GM19468 (cell line): ENCODE results near the gene MYO5B.
A peak's percentile ranks its signal among the peaks of the same experiment; 100 is the strongest.

Experiments
- ATAC-seq: cut with Tn5 transposase; IDR thresholded peaks from one replicate; pipeline ENCODE4 v1.9.1; 2021; ENCODE audit warnings: mild to moderate bottlenecking, moderate library complexity, moderate number of reproducible peaks; ENCODE audit not compliant: unreplicated experiment; ENCODE audit errors: extremely low read depth

MYO5B gene

DNA sequence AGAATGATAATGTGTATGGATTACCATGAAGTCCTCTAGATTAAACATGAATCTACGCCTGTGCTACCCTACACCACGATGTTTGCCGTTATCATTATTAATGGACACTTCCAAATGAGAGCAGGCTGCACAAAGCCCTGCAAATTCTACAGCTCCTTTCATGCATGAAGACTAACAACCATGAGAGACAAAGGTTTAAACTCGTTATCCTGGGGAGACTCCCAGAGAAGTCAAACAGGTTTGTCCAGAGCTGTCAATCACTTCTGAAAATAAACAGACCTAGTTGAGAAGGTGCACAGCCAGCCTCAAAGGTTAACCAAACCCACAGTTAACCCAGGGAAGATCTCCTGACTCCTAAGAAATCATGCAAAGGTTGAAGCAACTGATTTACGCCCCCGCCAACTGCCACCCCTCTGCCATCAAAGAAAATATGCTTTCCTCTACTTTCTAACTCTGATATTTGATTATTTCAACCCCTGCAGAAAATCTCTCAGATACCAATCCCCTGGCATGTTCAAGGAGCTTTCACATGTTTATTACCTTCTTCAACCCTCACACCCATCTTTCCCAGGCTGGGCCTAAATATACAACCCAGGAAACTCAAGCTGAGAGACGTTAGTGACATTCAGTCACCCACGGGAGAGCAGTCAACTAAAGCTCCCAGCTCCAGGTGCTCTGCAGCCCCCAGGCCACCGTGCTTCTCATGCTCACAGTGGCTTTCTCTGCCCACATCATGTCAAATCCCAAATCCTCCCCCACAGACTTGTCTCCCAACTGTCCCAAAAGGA lies 35.9 kb downstream of the MYO5B start:
- ATAC-seq: no peak

- ATAC-seq: no peak
These were observed 39.5 kb downstream of the MYO5B start for GRCh38 chr18:50155406-50155805.

DNA sequence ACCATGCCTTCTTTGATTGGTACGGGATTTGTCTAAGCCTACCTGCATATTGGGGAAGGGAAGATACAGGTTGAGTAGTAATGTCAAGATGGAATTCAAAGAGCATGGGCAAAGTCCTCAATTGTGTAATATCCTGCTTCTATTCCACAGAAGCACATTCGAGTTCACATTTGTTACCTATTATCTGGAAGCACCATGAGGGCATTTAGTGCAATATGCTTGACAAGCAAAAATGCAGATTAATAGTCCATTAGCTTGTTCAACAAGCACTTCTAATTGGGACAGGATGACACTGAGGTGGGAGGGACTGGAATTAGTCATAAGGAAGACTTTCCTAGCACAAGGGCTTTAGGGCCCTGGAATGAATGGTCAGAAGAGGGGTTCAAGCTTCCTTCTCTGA lies 40.5 kb downstream of the MYO5B start:
- no peak for ATAC-seq

DNA sequence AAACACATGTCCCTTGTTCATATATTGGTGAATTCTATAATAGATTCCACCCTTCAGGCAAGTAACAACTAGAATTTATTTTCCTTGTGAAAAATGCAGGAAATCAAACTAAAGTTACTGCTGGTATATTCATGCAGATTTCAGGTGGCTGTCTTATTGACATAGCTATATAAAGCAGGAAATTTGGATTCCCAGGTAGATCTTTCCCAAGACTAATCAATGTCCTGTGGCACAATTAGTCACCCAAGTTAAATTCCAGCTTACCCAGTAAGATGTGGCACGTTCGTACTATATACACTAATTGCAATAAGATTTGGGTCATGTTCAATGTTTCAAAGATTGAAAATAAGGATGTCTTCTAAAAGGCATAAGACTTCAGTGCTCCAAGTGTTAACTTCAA lies 42.0 kb downstream of the MYO5B start:
- ATAC-seq: no peak

GRCh38 chr18:50151926-50152325 lies 43.0 kb downstream of the MYO5B start:
- ATAC-seq: no peak

DNA sequence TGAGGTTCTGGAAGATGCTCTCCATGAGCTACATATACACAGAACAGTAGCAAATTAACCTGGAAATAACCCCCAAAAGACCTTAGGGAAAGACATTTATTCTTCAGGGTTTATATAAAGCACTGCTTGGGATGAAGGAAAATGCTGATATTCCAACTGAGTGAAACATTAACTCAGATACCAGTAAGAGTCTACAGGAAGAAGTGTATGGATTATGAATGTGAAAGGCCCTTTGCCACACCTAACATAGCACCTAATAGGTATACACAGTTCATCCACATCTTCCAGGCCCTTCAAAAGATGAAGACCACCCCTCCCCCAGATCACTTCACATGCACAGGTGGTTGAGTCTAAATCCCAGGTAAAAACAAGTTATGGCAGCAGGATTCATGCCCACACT lies 50.4 kb downstream of the MYO5B start:
- ATAC-seq: no peak

DNA sequence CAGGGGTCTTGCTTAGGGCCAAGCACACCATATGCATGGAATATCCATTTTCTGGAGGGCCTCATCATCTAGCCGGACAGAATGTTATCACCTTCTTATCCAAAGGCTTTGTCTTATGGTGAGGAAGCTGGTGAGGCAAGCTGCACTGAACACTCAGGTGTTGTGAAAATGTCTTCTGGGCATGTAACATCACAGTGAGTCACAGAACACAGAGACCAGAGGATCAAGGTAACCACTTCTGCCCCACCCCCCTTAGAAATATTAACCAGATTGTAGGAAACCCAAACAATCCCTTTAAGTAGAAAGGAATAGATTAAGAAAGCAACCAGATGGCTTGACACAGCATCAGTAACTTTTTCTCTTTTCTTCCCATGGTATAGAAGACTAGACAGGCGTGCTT lies 51.1 kb downstream of the MYO5B start:
- no peak for ATAC-seq

GRCh38 chr18:50143294-50143693 lies 51.7 kb downstream of the MYO5B start:
- no peak for ATAC-seq

- no peak for ATAC-seq
These were observed 52.4 kb downstream of the MYO5B start for GRCh38 chr18:50142441-50143120.

DNA sequence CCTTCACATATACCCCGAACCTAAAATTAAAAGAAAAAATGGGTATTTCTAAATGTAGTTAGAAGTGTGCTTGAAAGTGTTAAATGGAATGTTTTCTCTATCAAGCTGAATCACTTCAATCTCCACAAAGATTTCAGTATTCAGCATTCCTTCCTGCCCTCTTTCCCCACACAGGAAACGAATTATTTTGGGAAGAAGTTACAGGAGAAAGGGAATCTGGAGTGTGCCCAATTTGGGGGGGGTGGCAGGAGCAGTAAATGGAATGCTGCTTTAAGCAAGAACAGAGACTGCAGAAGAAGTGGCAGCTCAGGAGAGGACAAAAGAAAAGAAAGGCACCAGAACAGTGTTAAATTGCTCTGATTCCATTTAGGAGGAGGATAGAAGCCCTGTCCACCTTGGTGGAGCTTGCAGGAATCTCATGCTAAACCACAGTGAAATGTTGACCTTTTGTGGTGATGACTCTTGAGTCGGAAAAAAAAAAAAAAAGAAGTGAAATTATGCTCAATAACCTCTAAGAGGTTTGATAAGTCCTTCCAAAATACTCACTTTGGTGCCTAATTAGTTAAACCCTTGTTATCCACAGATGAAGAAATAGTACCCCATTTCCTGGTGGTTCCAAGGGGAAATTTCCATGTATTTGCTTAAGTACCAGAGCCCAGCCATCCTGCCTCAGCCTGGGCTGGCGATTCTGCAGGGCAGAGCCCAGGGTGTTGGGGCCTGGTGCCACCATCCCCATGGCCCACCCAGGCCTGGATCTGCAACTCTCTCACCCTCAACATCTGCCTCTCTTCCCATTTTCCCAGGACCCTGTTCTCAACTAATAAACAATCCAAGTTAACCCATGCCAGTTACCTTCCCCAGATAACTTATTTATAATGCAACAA lies 56.5 kb downstream of the MYO5B start:
- ATAC-seq: no peak

GRCh38 chr18:50135903-50136302 lies 59.0 kb downstream of the MYO5B start:
- no peak for ATAC-seq

DNA sequence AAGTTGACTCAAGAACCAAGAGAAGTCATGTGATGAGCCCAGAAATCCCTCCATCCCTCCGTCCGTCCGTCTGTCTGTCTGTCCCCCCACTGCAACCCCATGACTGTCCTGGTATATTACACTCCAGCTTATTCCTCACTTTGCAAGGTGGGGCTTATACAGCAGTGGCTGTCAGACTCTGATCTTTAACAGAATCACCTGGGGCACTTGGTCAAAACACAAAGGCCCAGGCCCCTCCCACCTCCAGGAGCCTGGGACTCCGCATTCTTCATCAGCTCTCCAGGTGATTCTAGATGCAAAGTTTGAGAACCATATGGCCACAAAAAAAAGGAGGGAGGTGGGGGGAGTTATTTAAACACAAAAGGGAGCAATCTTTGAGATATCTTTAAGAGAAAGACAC lies 61.4 kb downstream of the MYO5B start:
- no peak for ATAC-seq

DNA sequence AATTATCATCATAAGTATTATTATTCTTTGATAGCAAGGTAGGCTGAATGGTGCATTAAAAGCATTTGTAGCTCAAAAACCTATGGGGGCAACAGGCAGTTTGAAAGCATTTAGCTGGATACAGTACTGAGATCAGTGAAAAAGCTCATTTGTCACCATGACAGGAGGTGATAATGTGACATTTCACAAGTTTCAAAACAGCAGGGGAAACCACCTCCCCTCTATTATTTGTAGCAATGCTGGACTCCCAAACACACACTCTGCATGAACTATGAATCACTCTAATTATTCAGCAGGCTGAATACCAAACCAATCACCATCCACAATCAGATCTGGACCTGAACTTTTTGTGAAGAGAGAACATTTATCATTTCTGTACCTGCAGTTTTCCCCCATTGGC lies 63.4 kb downstream of the MYO5B start:
- peak; percentile 52 for ATAC-seq

GRCh38 chr18:50128506-50129271 lies 66.3 kb downstream of the MYO5B start:
- ATAC-seq: no peak

DNA sequence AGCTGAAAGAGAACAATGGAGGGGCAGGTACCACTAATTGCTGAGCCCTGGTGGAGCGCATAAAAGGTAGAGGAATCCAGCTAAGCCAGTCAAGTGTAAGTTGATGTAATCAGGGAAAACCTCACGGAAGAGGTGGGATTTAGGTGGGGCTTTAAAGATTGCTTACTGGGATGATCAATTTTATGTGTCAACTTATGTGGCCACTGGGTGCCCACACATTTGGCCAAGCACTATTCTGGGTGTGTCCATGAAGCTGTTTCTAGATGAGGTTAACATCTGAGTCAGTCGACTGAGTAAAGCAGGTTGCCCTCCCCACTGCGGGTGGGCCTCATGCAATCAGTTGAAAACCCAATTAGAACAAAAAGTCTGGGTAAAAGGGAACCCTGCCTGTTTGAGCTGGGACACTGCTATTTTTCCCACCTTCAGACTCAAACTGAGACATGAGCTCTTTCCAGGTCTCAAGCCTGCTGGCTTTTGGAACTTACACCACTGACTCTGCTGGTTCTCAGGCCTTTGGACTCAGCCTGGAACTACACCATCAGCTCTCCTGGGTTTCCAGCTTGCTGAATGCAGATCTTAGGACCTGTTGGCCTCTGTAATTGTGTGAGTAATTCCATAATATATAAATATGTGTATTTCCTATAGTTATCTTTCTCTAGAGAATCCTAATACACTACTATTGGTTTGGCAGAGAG lies 67.3 kb downstream of the MYO5B start:
- no peak for ATAC-seq

GRCh38 chr18:50126471-50126870 lies 68.5 kb downstream of the MYO5B start:
- no peak for ATAC-seq

DNA sequence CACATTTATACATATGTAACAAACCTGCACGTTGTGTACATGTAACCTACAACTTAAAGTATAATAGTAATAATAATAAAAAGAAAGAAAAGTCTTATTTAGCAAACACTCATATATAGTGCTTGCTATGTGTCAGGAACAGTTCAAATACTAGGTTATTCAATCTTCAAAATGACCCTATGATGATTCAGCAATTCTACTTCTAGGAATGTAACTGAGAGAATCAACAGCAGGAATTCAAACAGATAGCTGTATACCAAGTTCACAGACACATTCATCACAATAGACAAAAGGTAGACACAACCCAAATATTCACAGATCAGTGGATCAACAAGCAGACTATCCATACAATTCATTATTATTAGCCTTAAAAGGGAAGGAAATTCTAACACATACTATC lies 69.5 kb downstream of the MYO5B start:
- no peak for ATAC-seq

DNA sequence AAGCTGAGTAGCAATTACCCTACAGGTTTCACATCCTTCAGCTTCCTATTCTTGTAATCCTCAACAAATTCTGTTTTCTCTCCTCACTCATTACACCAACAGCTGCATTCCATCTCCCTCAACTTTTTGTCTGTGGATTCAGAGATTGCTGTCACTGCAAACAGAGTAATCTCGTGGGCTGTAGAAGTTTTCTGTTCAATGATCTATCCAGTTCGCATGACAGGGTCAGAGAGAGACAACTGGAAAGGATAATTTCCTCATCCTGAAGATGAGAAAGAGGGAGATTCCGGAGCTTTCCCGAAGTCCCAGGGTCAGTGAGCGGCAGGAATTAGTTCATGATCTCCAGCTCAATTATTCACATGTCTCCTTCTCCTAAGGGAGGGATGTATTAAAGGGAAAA lies 75.7 kb downstream of the MYO5B start:
- no peak for ATAC-seq

DNA sequence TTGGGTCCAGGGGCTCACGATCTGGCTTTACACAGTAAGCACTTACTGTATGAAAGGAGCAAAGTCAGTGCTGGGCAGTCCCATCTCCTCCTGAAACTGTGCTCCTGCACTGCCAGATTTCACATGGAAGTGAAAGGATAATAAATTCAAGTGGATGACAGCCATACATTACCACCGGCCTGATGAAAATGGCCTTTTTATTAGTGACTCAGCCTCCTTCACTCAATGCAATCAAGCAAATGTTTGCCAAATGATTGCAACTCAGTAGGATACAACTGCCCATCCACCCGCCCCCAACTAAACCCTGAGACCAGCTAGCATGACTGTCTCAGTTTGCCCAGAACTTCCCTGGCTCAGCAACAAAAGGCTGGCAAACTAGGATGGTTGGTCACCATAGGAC lies 77.1 kb downstream of the MYO5B start:
- ATAC-seq: no peak

- ATAC-seq: no peak
These were observed 79.9 kb downstream of the MYO5B start for GRCh38 chr18:50115095-50115494.
